NCI-H748 treated with DMSO at 0.1 percent for 48 hours (cell line): ENCODE measurements around the gene ZNF784.

Experiments used
- DNase-seq: peaks from one replicate; lab custom pipeline; 2025; lab: John Stamatoyannopoulos, UW

The ZNF784 gene

DNA sequence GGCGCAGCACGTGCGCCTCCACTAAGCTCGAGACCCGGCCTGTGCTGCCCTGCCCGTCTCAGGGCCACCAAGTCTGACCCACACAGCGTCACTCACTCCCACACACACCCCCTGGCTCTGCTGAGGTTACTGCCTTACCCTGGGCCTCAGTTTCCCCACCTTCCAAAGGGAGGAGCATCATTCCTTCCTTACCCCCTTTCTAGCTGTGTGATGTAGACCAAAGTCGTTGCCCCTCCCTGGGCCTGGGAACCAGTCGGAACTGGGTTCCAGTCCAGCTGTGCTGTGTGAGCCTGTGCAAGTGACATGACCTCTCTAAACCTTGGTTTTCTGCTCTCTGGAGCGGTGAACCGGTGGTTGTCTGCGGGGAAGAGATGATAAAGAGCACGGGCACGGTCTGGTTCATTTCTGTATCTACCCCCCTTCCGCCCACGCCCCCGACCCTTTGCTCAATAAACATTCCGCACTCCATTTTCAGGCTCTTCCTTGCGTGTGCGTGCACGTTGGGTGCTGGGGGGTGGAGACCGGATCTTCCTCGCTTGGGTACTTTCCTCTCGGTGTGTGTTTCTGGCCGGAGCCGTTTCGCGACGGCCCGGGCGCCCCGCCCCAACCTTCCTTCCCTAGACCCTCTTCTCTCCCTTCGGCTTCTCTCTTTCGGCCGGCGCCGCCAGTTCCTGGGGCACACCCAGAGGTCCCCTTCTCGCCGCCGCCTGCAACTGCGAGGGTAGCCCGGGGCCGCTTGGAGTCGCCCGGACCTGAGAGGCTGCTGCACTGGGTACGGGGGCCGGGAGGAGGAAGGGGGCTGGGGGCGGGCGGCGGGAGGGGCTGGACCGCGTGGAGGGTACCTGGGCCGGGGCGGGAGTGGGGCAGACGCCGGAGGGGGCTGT lies 18.9 kb upstream of the ZNF784 start, which contains the start of gene ZNF581:
ZNF581 (plus strand) TSS at position 647 of the 884 bp plus-strand sequence. CDS start 923 bp downstream, outside the sequence.
- peak; percentile 65 for DNase-seq

DNA sequence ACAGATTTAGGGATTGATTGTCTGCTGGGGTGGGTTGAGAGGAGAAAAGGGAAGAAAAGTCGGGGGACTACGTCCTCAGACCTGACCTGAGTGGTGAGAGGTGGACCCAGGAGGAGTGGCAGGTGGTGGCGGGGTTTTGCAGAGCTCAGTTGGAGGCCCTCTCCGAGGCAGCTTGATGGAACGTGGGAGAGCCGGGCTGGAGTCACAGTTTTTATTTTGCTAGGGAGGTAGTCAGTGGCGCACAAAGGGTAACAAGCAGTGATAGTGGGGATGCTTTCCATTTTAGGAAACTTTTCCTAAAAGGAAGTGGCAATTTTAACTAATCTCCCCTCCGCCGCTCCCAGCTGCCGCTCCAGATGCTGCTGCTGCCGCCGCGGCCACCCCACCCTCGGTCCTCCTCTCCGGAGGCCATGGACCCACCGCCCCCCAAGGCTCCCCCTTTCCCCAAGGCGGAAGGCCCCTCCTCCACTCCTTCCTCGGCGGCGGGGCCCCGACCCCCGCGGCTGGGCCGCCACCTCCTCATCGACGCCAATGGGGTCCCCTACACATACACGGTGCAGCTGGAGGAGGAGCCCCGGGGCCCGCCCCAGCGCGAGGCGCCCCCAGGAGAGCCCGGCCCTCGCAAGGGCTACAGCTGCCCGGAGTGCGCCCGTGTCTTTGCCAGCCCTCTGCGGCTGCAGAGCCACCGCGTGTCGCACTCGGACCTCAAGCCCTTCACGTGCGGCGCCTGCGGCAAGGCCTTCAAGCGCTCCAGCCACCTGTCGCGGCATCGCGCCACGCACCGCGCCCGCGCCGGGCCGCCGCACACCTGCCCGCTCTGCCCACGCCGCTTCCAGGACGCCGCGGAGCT lies 18.0 kb upstream of the ZNF784 start:
- DNase-seq: peak; percentile 7

DNA sequence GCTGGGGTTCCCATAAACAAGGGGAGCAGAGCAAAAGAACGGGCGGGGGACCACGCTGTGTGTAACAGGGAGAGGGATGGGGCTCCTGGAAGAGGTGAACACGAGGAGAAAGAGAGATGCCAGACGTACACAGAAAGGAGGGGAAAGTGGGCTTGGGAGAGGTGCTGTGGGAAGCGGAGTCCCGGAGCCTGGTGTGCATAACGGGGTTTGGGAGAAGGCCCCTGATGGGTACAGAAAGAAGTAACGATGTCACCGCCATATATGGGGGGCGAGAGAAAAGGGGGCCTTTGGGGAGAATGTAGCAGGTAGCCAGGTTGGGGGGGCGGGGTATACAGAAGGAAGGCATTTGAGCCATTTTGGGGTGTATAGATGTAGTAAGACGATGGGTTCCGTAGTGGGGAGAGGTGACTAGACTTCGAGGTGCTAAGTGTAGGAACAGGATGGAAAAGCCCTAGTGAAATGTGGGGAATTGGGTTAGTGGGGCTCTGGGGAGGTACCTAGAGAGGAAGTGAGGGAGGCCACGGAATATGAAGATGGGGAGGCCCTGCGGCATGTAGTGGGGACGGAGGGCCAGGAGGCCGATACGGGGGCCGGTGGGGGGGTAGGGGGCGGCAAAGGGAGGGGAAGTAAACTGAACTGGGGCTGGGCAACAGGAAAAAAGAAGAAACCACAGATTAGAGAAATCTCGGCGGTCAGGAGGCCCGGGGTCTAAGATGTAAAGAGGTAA lies 17.2 kb upstream of the ZNF784 start:
- no peak for DNase-seq

DNA sequence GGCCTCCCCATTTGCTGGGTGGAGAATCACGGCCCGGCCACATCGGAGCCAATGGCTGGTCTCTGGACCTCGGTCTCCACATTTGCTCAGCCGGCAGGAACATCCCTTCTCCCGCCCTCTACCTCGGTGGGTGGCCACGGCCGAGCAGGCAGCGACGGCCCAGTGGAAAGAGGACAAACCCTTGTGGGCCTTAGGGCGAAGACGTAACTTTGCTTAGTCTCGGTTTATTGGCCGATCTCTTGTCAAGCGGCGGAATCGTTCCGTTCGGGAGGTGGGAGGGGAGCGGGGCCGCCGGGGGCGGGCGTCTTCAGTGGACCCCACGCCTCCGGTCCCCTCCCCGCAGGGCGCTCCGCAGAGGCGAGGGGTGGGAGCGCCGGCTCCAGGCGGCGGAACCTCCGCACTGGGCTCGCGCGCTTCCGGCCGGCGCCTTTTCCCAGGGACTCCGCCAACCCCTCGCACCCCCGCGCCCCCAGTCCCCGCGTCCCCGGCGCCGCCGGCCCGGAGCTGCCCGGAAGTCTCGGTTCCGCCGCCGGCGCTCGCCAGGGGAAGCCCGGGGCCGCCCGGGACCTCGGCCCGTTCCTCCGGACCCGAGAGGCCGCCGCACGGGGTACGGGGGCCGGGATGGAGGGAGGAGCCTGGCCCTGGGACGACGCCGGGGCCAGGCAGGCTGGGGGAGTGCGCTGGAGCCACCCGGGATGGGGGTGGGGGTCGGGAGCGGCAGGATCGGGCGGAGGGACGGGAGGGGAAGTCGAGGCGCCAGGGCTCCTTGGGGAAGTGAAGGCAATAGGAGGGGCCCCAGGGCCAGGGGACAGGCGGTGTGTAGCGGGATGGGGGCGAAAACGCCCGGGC lies 16.4 kb upstream of the ZNF784 start, which contains the start of gene ZNF580:
ZNF580 (plus strand) TSS at position 426 of the 849 bp plus-strand sequence. CDS start 1,507 bp downstream, outside the sequence.
- DNase-seq: peak; percentile 58

DNA sequence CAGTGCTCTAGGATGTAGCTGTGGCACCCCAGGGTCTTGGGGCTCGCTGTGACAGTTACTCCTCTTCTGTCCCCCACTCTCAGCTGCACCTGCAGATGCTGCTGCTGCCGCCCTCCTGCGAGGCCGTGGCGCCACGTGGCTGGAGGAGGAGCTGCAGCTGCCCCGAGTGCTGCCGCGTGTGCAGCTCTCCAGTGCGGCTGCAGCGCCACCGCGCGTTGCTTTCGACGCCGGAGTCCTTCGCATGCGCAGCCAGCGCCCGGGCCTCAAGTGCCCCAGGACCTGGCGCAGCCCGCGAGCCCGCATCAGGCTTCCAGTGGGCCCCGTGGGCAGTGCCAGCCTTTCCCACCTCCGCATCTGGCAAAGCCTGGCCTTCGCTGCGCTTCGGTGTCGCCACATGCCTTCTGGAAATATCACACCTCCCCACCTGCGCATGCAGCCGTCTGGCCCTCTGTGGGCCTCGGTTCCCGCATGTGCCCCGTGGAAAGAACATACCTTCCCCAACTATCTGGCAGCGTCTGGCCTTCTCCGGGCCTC lies 15.7 kb upstream of the ZNF784 start:
- DNase-seq: peak; percentile 54

DNA sequence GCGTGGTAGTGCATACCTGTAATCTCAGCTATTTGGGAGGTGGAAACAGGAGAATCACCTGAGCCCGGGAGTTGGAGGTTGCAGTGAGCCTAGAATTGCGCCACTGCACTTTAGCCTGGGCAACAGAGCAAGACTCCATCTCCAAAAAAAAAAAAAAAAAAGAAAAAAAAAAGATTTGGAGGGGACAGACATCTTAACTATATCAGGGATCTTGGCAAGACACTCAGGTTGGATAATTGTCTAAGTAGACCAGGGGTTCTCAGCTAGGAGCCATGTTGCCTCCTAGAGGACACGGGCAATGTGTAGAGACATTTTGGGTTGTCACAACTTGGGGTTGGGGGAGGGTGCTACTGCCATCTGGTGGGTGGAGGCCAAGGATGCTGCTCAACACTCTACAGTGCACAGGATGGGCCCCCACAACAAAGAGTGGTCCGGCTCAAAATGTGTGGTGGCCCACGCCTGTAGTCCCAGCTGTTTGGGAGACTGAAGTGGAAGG lies 14.5 kb upstream of the ZNF784 start:
- DNase-seq: no peak

DNA sequence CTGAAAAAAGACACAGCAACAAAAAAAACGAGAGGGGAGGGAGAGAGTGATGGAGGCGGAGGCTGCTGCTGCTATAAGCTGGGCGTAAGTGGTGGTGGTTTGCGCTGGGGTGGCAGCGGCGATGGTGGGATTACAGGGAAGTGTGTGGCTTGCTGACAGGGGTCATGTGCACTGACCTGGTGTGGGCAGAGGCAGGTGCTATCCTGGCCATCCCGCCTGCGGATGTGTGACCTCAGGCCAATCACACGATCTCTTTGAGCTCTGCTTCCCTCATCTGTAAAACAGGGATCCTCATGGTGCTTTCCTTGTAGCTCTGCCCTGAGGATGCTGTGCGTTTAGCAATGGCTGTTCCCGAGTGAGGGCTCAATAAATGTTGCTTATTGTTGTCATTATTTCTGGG lies 13.2 kb upstream of the ZNF784 start:
- no peak for DNase-seq

DNA sequence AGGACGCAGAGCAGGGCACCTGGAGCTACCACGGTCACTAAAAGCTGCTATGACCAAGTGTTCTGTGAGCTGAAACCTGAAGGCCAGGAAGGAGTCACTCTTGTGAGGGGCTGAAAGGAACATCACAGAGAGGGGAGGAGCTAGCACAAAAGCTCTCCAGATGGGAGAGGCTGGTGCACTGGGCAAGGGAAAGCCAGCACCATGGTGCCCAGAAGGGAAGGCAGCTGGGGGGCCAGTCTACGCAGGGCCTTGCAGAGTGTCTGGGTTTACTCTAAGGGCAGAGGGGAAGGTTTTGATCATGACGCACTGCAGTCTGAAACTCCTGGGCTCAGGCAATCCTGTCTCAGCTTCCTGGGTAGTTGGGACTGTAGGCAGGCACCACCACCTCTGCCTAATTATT lies 12.4 kb upstream of the ZNF784 start:
- no peak for DNase-seq

DNA sequence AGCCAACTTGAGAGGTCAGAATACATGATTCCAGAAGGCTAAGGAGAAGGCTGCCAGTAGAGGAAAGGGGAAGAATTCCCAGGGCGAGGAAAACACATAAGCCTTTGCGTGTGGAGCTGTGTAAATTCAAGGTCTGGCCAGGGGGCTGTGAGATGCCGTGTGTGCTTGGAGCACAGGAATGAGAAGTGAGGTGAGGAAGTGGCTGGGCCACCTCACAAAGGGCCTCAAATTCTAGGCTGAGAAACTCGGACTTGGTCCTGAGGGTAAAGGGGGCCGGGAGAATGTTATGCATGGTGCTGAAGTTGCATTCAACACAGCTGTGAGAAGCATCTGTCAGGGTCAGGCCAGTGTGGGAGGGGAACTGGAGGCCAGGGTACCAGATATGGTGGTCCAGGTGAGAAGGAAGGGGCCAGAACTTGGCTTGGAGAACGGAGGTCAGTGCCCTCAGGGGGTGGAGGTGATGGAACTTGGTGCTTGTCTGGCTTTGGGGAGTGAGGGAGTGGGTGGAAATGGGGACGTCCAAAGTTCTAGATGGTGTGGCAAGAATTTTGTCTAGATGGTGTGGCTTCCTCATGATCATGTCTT lies 11.6 kb upstream of the ZNF784 start:
- no peak for DNase-seq

DNA sequence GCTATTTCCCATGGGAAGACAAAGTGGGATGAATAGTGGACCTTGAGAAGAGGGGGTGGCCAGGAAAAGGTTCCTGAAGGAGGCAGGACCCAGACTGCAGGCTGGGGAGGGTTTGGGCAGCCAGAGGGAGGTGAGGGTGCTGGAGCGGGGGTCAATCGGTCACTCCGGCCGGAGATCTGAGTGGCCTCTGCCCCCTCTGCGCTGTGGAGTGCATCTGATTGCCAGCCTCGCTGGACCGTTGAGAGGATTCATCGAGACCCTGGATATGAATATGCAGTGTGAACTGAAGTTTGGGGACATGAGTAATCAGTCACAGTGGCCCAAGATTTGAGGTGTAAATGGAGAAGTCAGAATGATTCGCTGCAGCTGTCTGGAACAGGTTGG lies 11.0 kb upstream of the ZNF784 start:
- DNase-seq: no peak

DNA sequence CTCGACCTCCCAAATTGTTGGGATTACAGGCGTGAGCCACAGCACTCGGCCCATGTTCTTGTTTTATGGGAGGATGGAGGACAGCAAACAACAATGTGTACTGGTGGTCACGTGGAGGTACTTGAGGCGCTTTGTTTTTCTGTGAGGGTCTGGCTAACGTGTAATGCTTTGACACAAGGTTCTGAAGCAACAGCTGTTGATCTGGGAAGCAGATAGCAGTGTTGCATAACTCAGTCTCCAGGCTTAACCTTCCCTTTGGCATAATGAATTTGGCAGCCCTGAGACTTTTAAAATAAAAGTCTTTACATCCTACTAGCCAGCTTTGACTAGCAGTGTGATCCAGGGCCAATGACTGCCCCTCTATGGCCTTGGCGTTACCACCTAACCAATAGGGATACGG lies 9.5 kb upstream of the ZNF784 start:
- no peak for DNase-seq

DNA sequence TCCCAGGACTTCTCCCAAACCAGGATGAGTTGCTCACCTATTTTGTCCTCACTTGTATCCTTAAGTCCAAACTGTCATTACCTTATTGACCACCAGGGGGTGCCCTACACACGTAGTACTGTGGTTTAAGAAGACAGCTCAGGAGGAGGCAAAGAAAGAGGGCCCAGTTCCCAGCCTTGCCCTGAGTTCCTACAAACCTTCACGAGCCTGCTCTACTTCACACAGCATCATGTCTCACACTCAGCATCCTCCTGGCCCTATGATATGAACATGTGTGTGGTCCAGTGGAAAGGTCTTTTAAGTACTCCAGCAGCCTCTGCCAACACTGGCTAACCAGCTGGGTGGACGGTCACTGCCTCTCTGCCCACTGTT lies 8.1 kb upstream of the ZNF784 start:
- peak; percentile 85 for DNase-seq

DNA sequence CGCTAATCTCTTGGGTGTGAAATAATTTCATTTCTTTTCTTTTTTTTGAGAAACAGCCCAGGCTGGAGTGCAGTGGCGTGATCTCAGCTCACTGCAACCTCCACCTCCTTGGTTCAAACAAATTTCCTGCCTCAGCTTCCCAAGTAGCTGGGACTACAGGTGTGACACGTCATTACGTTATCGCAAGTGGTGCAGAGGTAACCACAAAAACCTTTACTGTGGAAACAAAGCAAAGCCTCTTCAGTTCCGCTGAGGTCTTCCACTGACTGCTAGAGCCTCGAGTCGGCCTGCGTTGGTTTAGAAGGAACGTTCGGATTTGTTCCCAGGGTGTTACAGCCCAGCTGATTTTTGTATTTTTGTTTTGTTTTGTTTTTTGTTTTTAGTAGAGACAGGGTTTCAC lies 2.0 kb upstream of the ZNF784 start:
- DNase-seq: no peak

DNA sequence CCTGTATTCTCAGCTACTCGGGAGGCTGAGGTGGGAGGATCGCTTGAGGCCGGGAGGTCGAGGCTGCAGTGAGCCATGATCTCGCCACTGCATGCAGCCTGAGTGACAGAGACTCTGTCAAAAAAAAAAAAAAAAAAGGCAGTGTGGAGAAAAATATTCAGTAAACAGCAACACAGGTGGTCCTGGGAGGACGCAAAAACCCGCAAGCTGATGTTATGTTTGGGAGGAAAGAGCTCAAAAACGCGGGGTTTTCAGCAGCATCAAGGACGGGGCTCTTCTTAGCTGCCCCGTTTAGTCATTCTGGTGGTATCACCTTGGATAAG lies 599 bp upstream of the ZNF784 start:
- DNase-seq: no peak

DNA sequence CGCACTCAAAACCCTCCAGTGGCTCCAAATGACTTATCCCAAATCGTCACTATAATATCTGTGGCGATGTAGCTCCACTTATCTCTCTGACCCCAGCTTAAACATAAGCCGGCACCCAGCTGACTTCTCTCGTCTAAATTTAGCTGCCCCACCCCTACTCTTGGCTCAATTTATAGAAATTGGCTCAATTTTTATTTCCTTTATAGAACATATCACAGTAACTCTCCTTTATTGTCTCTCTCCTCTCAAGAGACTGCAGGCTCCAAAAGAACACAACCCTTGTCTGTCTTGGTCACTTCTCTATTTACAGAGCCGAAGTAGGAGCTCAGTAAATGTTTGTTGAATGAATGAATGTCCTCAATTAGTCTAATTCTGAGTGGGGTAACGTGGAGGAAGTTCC lies 805 bp downstream of the ZNF784 start:
- no peak for DNase-seq

DNA sequence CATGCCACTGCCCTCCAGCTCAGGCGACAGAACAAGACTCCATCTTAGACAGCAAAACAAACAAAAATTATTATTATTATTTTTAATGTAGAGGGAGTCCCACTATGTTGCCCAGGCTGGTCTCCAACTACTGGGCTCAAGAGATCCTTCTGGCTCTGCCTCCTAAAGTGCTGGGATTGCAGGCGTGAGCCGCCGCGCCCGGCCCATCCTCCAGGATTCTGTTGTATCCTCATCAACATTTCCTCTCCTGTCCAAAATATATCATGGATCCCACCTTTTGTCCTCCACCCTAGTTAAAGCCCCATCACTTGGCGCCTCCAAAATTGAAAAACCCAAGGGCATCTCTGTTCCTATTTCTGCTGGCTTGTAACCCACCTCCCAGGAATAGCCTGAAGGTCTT lies 1.2 kb downstream of the ZNF784 start:
- no peak for DNase-seq

DNA sequence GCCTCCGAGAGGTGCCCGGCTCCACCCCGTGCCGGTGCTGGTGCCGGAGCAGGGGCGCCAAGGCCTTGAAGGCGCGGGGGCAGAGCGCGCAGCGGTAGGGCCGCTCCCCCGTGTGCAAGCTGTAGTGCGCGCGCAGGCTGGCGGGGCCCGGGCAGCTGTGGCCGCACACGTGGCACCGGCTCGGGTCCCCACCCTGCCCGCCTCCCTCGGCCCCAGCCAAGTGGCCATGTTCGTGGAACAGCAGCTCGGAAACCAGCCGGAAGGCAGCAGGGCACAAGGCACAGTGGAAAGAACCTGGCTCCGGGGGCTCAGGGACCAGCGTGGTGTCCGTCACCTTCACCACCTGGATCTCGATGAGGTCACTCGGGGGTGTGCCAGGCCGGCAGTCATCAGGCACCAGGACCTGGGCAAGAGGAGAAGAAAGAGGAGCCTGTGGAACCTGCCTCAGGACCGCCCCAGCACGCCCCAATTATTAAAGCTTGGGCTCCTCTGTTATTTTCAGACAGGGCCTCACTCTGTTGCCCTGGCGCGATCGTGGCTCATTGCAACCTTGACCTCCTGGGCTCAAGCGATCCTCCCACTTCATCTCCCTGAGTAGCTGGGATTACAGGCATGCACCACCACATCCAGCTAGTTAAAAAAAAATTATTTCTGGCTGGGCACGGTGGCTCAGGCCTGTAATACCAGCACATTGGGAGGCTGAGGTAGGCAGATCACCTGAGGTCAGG lies 2.0 kb downstream of the ZNF784 start:
- no peak for DNase-seq

DNA sequence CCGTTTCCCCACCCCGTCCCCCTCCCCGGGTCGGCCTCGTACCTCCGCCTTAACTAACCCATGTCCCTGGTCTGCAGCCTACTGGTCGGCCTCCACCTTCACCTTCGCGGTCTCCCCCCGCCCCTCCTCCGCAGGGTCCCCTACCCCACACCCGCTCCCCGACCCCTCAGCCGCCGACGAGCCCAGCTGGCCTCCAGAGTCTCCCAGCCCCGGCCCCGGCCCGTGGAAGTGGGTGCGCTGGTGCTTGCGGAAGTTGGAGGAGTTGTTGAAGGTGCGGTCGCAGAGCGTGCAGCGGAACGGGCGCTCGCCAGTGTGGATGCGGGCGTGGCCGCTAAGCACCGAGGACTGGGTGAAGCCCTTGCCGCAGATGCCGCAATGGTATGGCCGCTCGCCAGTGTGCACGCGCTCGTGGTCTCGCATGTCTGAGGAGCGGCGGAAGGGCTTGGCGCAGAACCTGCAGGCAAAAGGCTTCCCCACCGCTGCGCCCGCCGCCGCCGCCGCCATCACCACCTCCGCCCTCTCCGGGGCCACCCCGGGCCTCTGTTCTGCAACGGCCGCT lies 2.6 kb downstream of the ZNF784 start:
- DNase-seq: no peak

DNA sequence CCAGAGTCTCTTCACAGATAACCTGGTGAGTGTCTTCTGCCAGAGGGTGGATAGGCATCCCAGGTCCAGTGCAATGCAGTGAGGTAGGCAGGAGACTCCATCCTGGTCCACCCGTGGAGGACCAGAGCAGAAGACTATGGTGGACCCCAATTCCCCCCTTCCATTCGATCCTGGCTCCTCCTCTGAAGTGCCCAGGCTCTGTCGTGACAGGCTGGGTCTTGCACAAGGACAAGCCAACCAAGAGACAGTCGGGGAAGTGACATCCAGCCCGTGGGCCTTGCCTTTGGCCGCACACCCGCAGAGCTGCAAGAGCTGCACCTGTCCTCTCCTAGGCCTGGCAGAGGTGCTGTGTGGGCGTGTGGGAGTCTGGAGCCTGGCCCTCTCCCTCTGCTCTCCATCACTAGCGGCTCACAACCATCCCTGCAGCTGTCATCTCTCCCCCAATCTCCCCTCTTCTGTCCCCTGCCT lies 3.1 kb downstream of the ZNF784 start:
- DNase-seq: no peak
